ENCODE results near the gene RIOK1. TPM values are rescaled to one million over a fixed set of nuclear protein-coding genes. Genes with fewer than 3 reads are reported as not detected.

Gene RIOK1
- total and polyA plus RNA-seq, 7 donors: 8.5 to 27.7 (median 22.0) TPM

DNA sequence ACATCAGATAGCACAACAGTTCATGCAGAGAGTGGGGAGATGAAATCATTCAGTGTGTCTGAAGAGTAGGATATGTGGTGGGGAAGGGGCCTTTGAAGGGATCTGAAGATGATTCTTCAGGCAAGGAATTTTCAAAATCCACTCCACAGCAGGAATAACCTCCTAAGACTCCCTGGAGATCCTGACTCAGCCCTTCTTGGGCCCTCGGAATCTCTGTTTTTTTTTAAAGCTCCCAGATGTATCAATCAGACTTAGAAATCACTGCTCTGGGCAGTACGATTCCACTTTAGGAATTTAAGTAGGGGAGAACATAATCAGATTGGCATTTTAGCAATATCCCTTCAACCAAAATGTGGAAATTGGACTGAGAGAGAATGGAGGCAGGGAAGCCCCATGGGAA, 55.5 kb downstream of the RIOK1 start:
- WGBS, 3 donors: 62 to 73% (median 68%) methylated on average over 2 of the region's 2 CpGs
- H3K27ac ChIP-seq: no peak overlapping the region
- peaks cover 0 to 10% (median 5%) of the 10 kb centered on the region in 3 donors for H3K27me3 ChIP-seq (ENCODE audit: insufficient read depth in 3 of 3, low read length in 2 of 3)
- intact Hi-C loops (cut with DNase I): no loop called here
- no peak for DNase-seq
- TF ChIP-seq, protein P1, sequence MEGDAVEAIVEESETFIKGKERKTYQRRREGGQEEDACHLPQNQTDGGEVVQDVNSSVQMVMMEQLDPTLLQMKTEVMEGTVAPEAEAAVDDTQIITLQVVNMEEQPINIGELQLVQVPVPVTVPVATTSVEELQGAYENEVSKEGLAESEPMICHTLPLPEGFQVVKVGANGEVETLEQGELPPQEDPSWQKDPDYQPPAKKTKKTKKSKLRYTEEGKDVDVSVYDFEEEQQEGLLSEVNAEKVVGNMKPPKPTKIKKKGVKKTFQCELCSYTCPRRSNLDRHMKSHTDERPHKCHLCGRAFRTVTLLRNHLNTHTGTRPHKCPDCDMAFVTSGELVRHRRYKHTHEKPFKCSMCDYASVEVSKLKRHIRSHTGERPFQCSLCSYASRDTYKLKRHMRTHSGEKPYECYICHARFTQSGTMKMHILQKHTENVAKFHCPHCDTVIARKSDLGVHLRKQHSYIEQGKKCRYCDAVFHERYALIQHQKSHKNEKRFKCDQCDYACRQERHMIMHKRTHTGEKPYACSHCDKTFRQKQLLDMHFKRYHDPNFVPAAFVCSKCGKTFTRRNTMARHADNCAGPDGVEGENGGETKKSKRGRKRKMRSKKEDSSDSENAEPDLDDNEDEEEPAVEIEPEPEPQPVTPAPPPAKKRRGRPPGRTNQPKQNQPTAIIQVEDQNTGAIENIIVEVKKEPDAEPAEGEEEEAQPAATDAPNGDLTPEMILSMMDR (IDR thresholded peaks at IDR 0.05): no peak
- no peaks in the 10 kb centered on the region for H3K4me1 ChIP-seq
- no peaks in the 10 kb centered on the region for H3K9me3 ChIP-seq
- no peak for ATAC-seq
- no peaks in the 10 kb centered on the region for H3K36me3 ChIP-seq (ENCODE audit: insufficient read depth in 1 of 2, low read depth in 1 of 2)
- H3K4me3 ChIP-seq: no peak overlapping the region

DNA sequence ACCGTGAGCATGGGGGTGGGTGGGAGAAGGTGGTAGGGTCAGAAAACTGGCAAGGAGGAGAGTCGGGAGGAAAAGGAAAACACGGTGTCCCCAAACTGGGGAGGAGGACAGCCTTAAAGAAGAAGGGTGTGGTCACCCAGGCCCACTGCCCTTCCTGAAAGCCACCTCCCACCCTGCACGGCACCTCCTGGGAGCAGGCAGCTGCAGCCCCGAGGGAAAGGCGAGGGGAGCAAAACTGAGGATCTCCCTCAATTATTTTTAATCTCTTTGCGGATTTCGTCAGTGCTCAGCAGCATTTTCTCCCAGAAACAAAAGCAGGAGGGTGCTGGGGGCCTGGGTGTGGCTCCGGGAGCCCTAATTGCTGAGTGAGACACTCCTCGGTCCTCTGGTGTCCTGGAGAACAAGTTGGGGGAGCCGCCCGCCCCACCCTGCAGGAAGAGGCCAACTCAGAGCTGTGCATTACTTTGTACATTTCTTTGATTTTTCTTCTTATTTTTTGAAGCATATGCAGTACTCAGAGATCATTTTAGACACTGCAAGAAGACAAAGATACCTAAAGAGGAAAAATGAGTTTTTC, 56.4 kb downstream of the RIOK1 start:
- TF ChIP-seq, protein P1 (IDR thresholded peaks at IDR 0.05): no peak
- H3K27me3 ChIP-seq (ENCODE audit: insufficient read depth in 3 of 3, low read length in 2 of 3): peaks cover 0 to 7% (median 5%) of the 10 kb centered on the region in 3 donors
- no peaks in the 10 kb centered on the region for H3K4me1 ChIP-seq
- H3K9me3 ChIP-seq: no peaks in the 10 kb centered on the region
- H3K36me3 ChIP-seq (ENCODE audit: insufficient read depth in 1 of 2, low read depth in 1 of 2): no peaks in the 10 kb centered on the region
- no peak overlapping the region for H3K4me3 ChIP-seq
- intact Hi-C loops (cut with DNase I): no loop called here
- H3K27ac ChIP-seq: no peak overlapping the region
- no peak for ATAC-seq
- DNase-seq: no peak
- WGBS, 3 donors: 63 to 69% (median 68%) methylated on average over 12 of the region's 12 CpGs

DNA sequence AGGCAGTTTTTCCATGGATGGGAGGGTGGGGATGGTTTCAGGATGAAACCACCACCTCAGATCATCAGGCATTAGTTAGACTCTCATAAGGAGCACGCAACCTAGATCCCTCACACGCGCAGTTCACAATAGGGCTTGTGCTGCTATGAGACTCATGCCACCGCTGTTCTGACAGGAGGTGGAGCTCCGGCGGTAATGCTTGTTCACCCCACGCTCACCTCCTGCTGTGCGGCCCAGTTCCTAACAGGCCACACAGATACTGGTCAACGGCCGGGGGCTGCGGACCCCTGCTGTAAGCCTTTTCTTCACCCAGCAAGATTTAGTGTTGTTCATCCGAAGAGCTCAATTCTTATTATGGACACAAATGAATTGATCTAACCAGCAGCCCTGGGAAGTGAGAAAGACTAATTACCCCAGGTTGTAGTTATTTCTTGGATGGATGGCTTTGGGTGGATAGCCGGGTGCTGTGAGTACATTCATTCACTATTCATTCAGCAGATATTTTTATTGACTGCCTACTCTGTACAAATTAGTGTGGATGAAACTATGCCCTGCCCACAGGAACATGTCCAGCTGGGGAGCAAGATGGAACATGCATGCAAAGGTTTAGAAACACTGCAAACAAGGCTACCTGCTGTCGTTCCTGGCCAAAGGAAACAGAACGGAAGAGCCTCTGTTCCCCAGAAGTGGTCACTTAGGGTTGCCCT, 57.2 kb downstream of the RIOK1 start:
- DNase-seq (no peak), ATAC-seq (no peak)
- intact Hi-C loops (cut with DNase I): no loop called here
- H3K27ac ChIP-seq: no peak overlapping the region
- H3K36me3 ChIP-seq (ENCODE audit: insufficient read depth in 1 of 2, low read depth in 1 of 2): no peaks in the 10 kb centered on the region
- no peaks in the 10 kb centered on the region for H3K4me1 ChIP-seq
- TF ChIP-seq, protein P1 (IDR thresholded peaks at IDR 0.05): no peak
- WGBS, 3 donors: 52 to 56% (median 54%) methylated on average over 15 of the region's 15 CpGs
- no peak overlapping the region for H3K4me3 ChIP-seq
- H3K27me3 ChIP-seq (ENCODE audit: insufficient read depth in 3 of 3, low read length in 2 of 3): peaks cover 0 to 6% (median 5%) of the 10 kb centered on the region in 3 donors
- no peaks in the 10 kb centered on the region for H3K9me3 ChIP-seq

DNA sequence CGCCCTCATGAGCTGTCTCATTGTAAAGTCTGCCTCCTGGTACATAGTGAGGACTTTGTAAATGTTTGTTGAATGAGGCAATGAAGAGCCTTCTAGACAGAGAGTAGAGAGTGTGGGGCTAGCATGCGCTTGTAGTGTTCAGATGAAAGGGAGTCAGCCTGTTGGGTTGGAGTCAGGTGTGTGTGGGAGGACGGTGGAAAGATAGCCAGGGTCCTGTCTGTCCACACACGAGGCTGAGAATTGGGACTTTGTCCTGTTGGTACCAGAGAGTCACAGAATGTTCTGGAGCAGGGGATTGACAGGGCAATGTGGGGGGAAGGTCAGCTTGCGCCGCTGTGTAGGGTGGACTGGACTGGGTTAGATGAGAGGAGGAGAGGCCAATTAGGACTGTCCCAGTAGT, 58.6 kb downstream of the RIOK1 start:
- Histone ChIP-seq H3K27me3 (ENCODE audit: insufficient read depth in 3 of 3, low read length in 2 of 3) (peaks cover 0 to 6% (median 5%) of the 10 kb centered on the region in 3 donors), H3K36me3 (ENCODE audit: insufficient read depth in 1 of 2, low read depth in 1 of 2) (no peaks in the 10 kb centered on the region), H3K27ac (no peak overlapping the region), H3K4me1 (no peaks in the 10 kb centered on the region), H3K9me3 (no peaks in the 10 kb centered on the region), H3K4me3 (no peak overlapping the region)
- WGBS, 3 donors: 90 to 93% (median 90%) methylated on average over 6 of the region's 6 CpGs
- DNase-seq (no peak), ATAC-seq (no peak)
- intact Hi-C loops (cut with DNase I): no loop called here
- TF ChIP-seq, protein P1 (IDR thresholded peaks at IDR 0.05): no peak

Data from psoas muscle (tissue), 8 donors.